Endodermal cell (in vitro differentiated cells): ENCODE data around the gene USP47. TPM values are rescaled to one million over a fixed set of nuclear protein-coding genes. Genes with fewer than 3 reads are reported as not detected.

Experiments used
- DNase-seq: peaks from one replicate; pipeline ENCODE4 v3.0.0-alpha.2; 2017
- H3K27ac ChIP-seq: 2 replicates; pipeline ENCODE4 v1.5.1; 2013; ENCODE audit warnings: mild to moderate bottlenecking, low read depth, low read length, moderate library complexity
- H3K27me3 ChIP-seq: 2 replicates; pipeline ENCODE4 v1.6.1; 2013; ENCODE audit warnings: mild to moderate bottlenecking, low read length, moderate library complexity; ENCODE audit not compliant: insufficient read depth, control insufficient read depth, poor library complexity, severe bottlenecking
- H3K36me3 ChIP-seq: 2 replicates; pipeline ENCODE4 v1.7.0; 2013; ENCODE audit warnings: mild to moderate bottlenecking, low read length, moderate library complexity; ENCODE audit not compliant: control insufficient read depth, insufficient read depth
- H3K4me1 ChIP-seq: one replicate; pipeline ENCODE4 v1.7.0; 2013; ENCODE audit warnings: low read length; ENCODE audit not compliant: control insufficient read depth, insufficient read depth
- H3K4me3 ChIP-seq: 2 replicates; pipeline ENCODE4 v1.5.1; 2013; ENCODE audit warnings: mild to moderate bottlenecking, low read length, moderate library complexity
- H3K9ac ChIP-seq: 2 replicates; pipeline ENCODE4 v1.6.1; 2013; ENCODE audit warnings: mild to moderate bottlenecking, low read length, moderate library complexity; ENCODE audit not compliant: poor library complexity, severe bottlenecking; ENCODE audit errors: extremely low read depth
- H3K9me3 ChIP-seq: 2 replicates; pipeline ENCODE4 v1.6.1; 2013; ENCODE audit warnings: mild to moderate bottlenecking, low read length, moderate library complexity; ENCODE audit not compliant: control insufficient read depth
- H3K27ac Mint-ChIP-seq: 2 replicates; pipeline ENCODE4 v1.8.0; 2020; ENCODE audit warnings: mixed read lengths
- H3K27me3 Mint-ChIP-seq: 2 replicates; pipeline ENCODE4 v1.8.0; 2021; ENCODE audit warnings: mild to moderate bottlenecking, mixed read lengths; ENCODE audit not compliant: insufficient read depth
- H3K36me3 Mint-ChIP-seq: 2 replicates; pipeline ENCODE4 v1.8.0; 2020; ENCODE audit warnings: low read depth, mixed read lengths
- H3K4me1 Mint-ChIP-seq: 2 replicates; pipeline ENCODE4 v1.8.0; 2020; ENCODE audit warnings: mixed read lengths
- H3K4me3 Mint-ChIP-seq: 2 replicates; pipeline ENCODE4 v1.8.0; 2020; ENCODE audit warnings: mild to moderate bottlenecking, moderate library complexity, mixed read lengths
- H3K9me3 Mint-ChIP-seq: 2 replicates; pipeline ENCODE4 v1.8.0; 2020; ENCODE audit warnings: mild to moderate bottlenecking, mixed read lengths
- CTCF ChIP-seq: fragments of 200-600 bp; sonication (generic); conservative IDR thresholded peaks from 2 replicates; pipeline ENCODE4 v1.5.0; 2021; ENCODE audit warnings: antibody characterized with exemption, mild to moderate bottlenecking
- WGBS, 2 experiments: methylation state at CpG; one replicate each; pipeline versions ENCODE4 v1.1.5 to v1.1.7; 2013; ENCODE audit warnings: missing lambda C conversion rate in 2 of 2, mixed read lengths in 1 of 2; ENCODE audit not compliant: insufficient coverage in 1 of 2, insufficient read length in 1 of 2; 5-methylcytosine and 5-hydroxymethylcytosine counted together
- total RNA-seq, 2 donors: library from RNA; stranded (reverse); fragmentation: NEBNext Ultra II Directional in 1 of 2; extraction: Animal tissue kit (Norgen Biotek cat#: 25700) in 1 of 2; gene quantifications; 2 replicates in 1 of 2; 3 replicates in 1 of 2; pipeline ENCODE4 v1.2.1, GENCODE V29; 2021

The USP47 gene
- total RNA-seq, 2 donors from 2014 or later: 26.3 to 26.9 TPM

GRCh38 chr11:12007230-12007593 is 165.4 kb downstream of the USP47 start:
- H3K4me1 Mint-ChIP-seq: peaks cover 12% of the 10 kb centered on the region
- H3K36me3 Mint-ChIP-seq: peaks cover 5% of the 10 kb centered on the region
- Histone ChIP-seq H3K4me3 (no peak overlapping the region), H3K9me3 (no peaks in the 10 kb centered on the region), H3K9ac (no peak overlapping the region), H3K36me3 (peaks cover 10% of the 10 kb centered on the region), H3K27me3 (peaks cover 36% of the 10 kb centered on the region), H3K4me1 (peaks cover 4% of the 10 kb centered on the region), H3K27ac (no peak overlapping the region)
- DNase-seq: peak; percentile 76
- no peaks in the 10 kb centered on the region for H3K9me3 Mint-ChIP-seq
- H3K4me3 Mint-ChIP-seq: peak overlapping the region; percentile 78
- no peak overlapping the region for H3K27ac Mint-ChIP-seq
- 93% methylated on average over 5 of the region's 5 CpGs; no CpG with 5 or more reads in 1 of the 2 experiments for WGBS, 2 experiments
- TF ChIP-seq CTCF: no peak
- peaks cover 39% of the 10 kb centered on the region for H3K27me3 Mint-ChIP-seq

- Mint-ChIP-seq H3K4me1 (peaks cover 12% of the 10 kb centered on the region), H3K4me3 (peak within 1 kb of the TSS; percentile 78), H3K36me3 (no peaks in the 10 kb centered on the region), H3K9me3 (no peaks in the 10 kb centered on the region), H3K27ac (peak within 1 kb of the TSS; percentile 81), H3K27me3 (peaks cover 40% of the 10 kb centered on the region)
- H3K36me3 ChIP-seq: peaks cover 5% of the 10 kb centered on the region
- DNase-seq: peak; percentile 78
- 10 to 37% methylated on average over 13 to 71 of the region's 71 CpGs for WGBS, 2 experiments
- TF ChIP-seq CTCF: no peak
- H3K4me1 ChIP-seq: peaks cover 4% of the 10 kb centered on the region
- H3K27ac ChIP-seq: no peak within 1 kb of the TSS
- H3K9me3 ChIP-seq: no peaks in the 10 kb centered on the region
- H3K4me3 ChIP-seq: peak within 1 kb of the TSS; percentile 85
- peaks cover 36% of the 10 kb centered on the region for H3K27me3 ChIP-seq
- no peak within 1 kb of the TSS for H3K9ac ChIP-seq
Observed at GRCh38 chr11:12007769-12008737, 166.3 kb downstream of the USP47 start, which contains the start of gene DKK3. Gene DKK3, minus strand, starts transcription at chr11:12008626. Its CDS starts 44 bp downstream, at chr11:12008582.

Other genes starting within 250 kb of the USP47 start
- 1 to 10 TPM; 5.1 to 9.9 TPM for gene GALNT18, start 220.0 kb upstream of the USP47 start, total RNA-seq
- 10 to 100 TPM; 18.8 to 42.6 TPM for gene DKK3, start 166.7 kb downstream of the USP47 start, total RNA-seq